DND-41 (cell line): Measurements from ENCODE around the gene SIX1.

Source experiments
- ATAC-seq: fragments of 200-7000 bp; cut with Tn5 transposase; 3 replicates; pipeline ENCODE4 v1.9.1; 2021; ENCODE audit warnings: low read depth; ENCODE audit not compliant: insufficient read depth
- DNase-seq: peaks from one replicate; pipeline ENCODE4 v3.0.0-alpha.2; 2020
- H2AFZ ChIP-seq: 2 replicates; pipeline ENCODE4 v1.6.0; 2012; ENCODE audit warnings: low read depth, low read length
- H3K27ac ChIP-seq: 2 replicates; pipeline ENCODE4 v1.5.1; 2012; ENCODE audit warnings: low read length, inconsistent platforms
- H3K27me3 ChIP-seq: fragments of 200-600 bp; sonication (generic); 2 replicates; pipeline ENCODE4 v1.6.0; 2012; ENCODE audit warnings: low read length, mild to moderate bottlenecking, inconsistent platforms; ENCODE audit not compliant: insufficient read depth, poor library complexity
- H3K36me3 ChIP-seq: 2 replicates; pipeline ENCODE4 v1.5.1; 2012; ENCODE audit warnings: low read length, inconsistent platforms; ENCODE audit not compliant: insufficient read depth
- H3K4me1 ChIP-seq: 2 replicates; pipeline ENCODE4 v1.5.1; 2012; ENCODE audit warnings: mild to moderate bottlenecking, low read length; ENCODE audit not compliant: insufficient read depth
- H3K4me2 ChIP-seq: 2 replicates; pipeline ENCODE4 v1.6.0; 2012; ENCODE audit warnings: mild to moderate bottlenecking, moderate library complexity, low read length, inconsistent platforms; ENCODE audit not compliant: insufficient read depth
- H3K4me3 ChIP-seq, 2 experiments: fragments of 200-600 bp in 1 of 2; shearing (Covaris generic) in 1 of 2; 2 replicates each; pipeline ENCODE4 v1.5.1; 2012 to 2016; ENCODE audit warnings: inconsistent platforms in 2 of 2, low read length in 2 of 2, mild to moderate bottlenecking in 2 of 2, low read depth in 1 of 2, moderate library complexity in 1 of 2
- H3K79me2 ChIP-seq: 2 replicates; pipeline ENCODE4 v1.6.0; 2012; ENCODE audit warnings: low read length, inconsistent platforms; ENCODE audit not compliant: insufficient read depth
- H3K9ac ChIP-seq: 2 replicates; pipeline ENCODE4 v1.6.0; 2012; ENCODE audit warnings: low read depth, mild to moderate bottlenecking, inconsistent platforms, low read length, moderate library complexity
- H3K9me3 ChIP-seq: 2 replicates; pipeline ENCODE4 v1.5.1; 2012; ENCODE audit warnings: low read length, moderate library complexity, mild to moderate bottlenecking, inconsistent platforms; ENCODE audit not compliant: insufficient read depth, severe bottlenecking
- H4K20me1 ChIP-seq: 2 replicates; pipeline ENCODE4 v1.6.0; 2012; ENCODE audit warnings: low read length; ENCODE audit not compliant: insufficient read depth
- EZH2 ChIP-seq: IDR thresholded peaks from 3 replicates; pipeline ENCODE4 v1.6.1; 2012; ENCODE audit warnings: borderline replicate concordance, low read depth, mild to moderate bottlenecking, moderate library complexity, low read length, inconsistent platforms; ENCODE audit not compliant: severe bottlenecking
- TF ChIP-seq, protein P1 (sequence below): IDR thresholded peaks from 2 replicates; pipeline ENCODE4 v1.5.1; 2012; ENCODE audit warnings: borderline replicate concordance, low read length, moderate library complexity, mild to moderate bottlenecking; ENCODE audit not compliant: poor library complexity, severe bottlenecking; ENCODE audit errors: extremely low read depth

The SIX1 gene

DNA sequence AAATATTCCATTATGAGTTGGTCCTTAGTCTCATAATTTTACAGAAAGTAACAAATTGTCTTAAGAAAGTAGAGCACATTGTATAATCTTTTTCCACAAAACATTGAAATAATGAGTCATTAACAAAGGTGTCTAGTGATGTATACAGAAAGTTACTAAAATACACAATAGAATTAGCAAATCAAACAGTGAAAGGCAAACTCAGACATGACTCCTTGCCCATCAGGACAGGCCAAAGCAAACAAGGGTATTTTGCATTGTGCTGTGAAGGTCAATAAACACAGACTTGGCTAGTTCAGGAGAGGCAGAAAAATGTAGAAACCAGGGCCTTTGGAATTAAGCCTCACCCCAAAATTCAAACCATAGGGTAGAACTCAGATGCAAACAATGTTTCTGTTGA, 37.6 kb upstream of the SIX1 start:
- Histone ChIP-seq H2AFZ (no peak overlapping the region), H3K4me2 (no peak overlapping the region), H4K20me1 (no peaks in the 10 kb centered on the region), H3K9me3 (no peaks in the 10 kb centered on the region), H3K79me2 (no peaks in the 10 kb centered on the region), H3K4me1 (no peaks in the 10 kb centered on the region), H3K36me3 (no peaks in the 10 kb centered on the region), H3K27ac (no peak overlapping the region), H3K27me3 (no peaks in the 10 kb centered on the region), H3K4me3 (no peak overlapping the region), H3K9ac (no peak overlapping the region)
- DNase-seq (no peak), ATAC-seq (no peak)
- TF ChIP-seq, protein P1, sequence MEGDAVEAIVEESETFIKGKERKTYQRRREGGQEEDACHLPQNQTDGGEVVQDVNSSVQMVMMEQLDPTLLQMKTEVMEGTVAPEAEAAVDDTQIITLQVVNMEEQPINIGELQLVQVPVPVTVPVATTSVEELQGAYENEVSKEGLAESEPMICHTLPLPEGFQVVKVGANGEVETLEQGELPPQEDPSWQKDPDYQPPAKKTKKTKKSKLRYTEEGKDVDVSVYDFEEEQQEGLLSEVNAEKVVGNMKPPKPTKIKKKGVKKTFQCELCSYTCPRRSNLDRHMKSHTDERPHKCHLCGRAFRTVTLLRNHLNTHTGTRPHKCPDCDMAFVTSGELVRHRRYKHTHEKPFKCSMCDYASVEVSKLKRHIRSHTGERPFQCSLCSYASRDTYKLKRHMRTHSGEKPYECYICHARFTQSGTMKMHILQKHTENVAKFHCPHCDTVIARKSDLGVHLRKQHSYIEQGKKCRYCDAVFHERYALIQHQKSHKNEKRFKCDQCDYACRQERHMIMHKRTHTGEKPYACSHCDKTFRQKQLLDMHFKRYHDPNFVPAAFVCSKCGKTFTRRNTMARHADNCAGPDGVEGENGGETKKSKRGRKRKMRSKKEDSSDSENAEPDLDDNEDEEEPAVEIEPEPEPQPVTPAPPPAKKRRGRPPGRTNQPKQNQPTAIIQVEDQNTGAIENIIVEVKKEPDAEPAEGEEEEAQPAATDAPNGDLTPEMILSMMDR: no peak
- no peak for TF ChIP-seq EZH2

DNA sequence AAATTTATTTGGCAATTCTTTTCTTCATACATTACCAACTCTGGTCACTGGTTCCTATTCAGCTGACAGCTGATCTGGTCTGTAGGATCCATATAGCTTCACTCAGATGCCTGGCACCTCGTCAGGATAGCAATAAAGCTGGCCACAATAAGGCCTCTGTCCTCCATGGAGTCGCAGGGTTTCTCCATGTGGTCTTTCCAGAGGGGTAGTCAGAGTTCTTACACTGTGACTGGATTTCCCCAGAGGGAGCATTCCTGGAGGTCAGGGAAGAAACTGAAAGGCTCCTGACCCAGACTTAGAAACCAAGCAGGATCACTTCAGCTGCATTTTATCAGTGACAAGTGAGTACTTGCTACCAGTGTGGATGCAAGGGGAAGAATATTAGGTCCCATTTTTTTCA, 34.9 kb upstream of the SIX1 start:
- no peaks in the 10 kb centered on the region for H4K20me1 ChIP-seq
- H3K9me3 ChIP-seq: no peaks in the 10 kb centered on the region
- ATAC-seq (no peak), DNase-seq (no peak)
- no peak for TF ChIP-seq EZH2
- TF ChIP-seq, protein P1: no peak
- H3K4me3 ChIP-seq: no peak overlapping the region
- H3K36me3 ChIP-seq: no peaks in the 10 kb centered on the region
- H3K4me1 ChIP-seq: no peaks in the 10 kb centered on the region
- no peak overlapping the region for H2AFZ ChIP-seq
- no peak overlapping the region for H3K27ac ChIP-seq
- no peaks in the 10 kb centered on the region for H3K79me2 ChIP-seq
- no peaks in the 10 kb centered on the region for H3K27me3 ChIP-seq
- H3K9ac ChIP-seq: no peak overlapping the region
- H3K4me2 ChIP-seq: no peak overlapping the region

DNA sequence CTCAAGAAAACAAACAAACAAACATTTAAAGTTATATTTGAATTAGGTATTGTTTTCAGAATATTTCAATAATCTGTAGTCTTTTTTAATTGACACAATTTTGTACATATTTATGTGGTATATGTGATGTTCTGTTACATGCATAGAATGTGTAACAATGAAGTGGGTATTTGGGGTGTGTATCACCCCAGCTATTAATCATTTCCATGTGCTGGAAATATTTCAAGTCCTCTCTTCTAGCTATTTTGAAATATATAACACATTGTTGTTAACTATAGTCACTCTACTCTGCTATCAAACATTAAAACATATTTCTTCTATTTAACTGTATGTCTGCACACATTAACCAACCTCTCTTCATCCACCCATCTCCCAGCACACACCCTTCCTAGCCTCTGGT, 32.0 kb upstream of the SIX1 start:
- H3K9ac ChIP-seq: no peak overlapping the region

More for the DNA sequence above, 32.0 kb upstream of the SIX1 start:
- H3K27ac ChIP-seq: no peak overlapping the region
- no peaks in the 10 kb centered on the region for H3K79me2 ChIP-seq
- H4K20me1 ChIP-seq: no peaks in the 10 kb centered on the region
- H3K4me1 ChIP-seq: no peaks in the 10 kb centered on the region
- no peaks in the 10 kb centered on the region for H3K9me3 ChIP-seq
- H3K4me2 ChIP-seq: no peak overlapping the region
- H3K27me3 ChIP-seq: no peaks in the 10 kb centered on the region
- no peak for DNase-seq
- no peak overlapping the region for H3K4me3 ChIP-seq
- no peak for TF ChIP-seq EZH2
- TF ChIP-seq, protein P1: no peak
- H2AFZ ChIP-seq: no peak overlapping the region
- ATAC-seq: no peak
- H3K36me3 ChIP-seq: no peaks in the 10 kb centered on the region
